ENCODE data around the gene PTPRG.

- TF ChIP-seq CTCF (IDR thresholded peaks at IDR 0.05), result no peak
- no peak for TF ChIP-seq EP300 (IDR thresholded peaks at IDR 0.05)
- no peak for TF ChIP-seq POLR2A (IDR thresholded peaks at IDR 0.05)
These were observed 537.4 kb downstream of the PTPRG start for GRCh38 chr3:62098646-62099365.

All from suprapubic skin (tissue), 3 donors.